Measurements from ENCODE around the gene ARNT2.

Gene ARNT2

DNA sequence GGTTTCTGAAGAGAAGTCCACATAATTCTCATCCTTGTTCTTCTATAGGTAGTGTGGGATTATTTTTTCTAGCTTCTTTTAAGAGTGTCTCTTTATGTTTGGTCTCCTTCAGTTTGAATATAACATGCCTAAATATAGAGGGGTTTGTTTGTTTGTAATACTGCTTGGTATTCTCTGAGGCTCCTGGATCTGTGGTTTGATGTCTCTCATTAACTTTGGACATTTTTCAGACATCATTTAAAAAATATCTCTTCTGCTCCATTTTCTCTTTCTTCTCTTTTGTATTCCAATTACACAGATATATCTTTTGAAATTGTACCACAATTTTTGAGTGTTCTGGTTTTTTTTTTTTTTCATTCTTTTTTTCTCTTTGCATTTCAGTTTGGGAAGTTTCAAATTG, 113.1 kb downstream of the ARNT2 start:
- H3K36me3 ChIP-seq (ENCODE audit: control insufficient read depth in 2 of 2, insufficient read depth in 2 of 2, low read length in 2 of 2): peaks cover 0 to 5% of the 10 kb centered on the region in 2 donors
- H3K27me3 ChIP-seq (ENCODE audit: control insufficient read depth in 1 of 2, insufficient read depth in 2 of 2, low read length in 2 of 2): no peaks in the 10 kb centered on the region
- no peak overlapping the region for H3K27ac ChIP-seq (ENCODE audit: low read length)
- no peak overlapping the region for H3K4me3 ChIP-seq (ENCODE audit: low read length in 2 of 2)
- H3K4me1 ChIP-seq (ENCODE audit: control insufficient read depth, insufficient read depth, low read length): no peaks in the 10 kb centered on the region
- peaks cover 0 to 6% of the 10 kb centered on the region in 2 donors for H3K9me3 ChIP-seq (ENCODE audit: control insufficient read depth in 2 of 2, low read length in 2 of 2)
- no peak overlapping the region for H3K9ac ChIP-seq (ENCODE audit: low read length in 2 of 2)

DNA sequence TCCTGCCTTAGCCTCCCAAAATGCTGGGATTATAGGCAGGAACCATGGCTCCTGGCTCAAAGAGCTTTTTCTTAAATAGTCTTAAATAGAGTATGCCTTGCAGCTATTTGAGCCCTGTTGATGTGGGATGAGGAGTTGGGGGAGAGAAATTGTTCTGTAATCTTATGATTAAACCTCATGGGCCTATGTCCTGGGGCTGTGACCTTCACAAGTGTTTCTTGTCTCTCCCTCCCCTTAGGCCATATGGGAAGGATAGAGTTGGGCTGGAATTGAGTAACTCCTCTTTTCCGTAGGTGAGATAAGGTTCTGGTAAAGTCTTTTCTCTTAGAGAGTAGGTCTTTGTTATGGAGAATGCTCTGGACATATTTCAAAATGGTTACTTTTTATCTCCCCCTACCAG, 114.3 kb downstream of the ARNT2 start:
- Histone ChIP-seq H3K9ac (ENCODE audit: low read length in 2 of 2) (no peak overlapping the region), H3K4me3 (ENCODE audit: low read length in 2 of 2) (no peak overlapping the region), H3K27me3 (ENCODE audit: control insufficient read depth in 1 of 2, insufficient read depth in 2 of 2, low read length in 2 of 2) (no peaks in the 10 kb centered on the region), H3K36me3 (ENCODE audit: control insufficient read depth in 2 of 2, insufficient read depth in 2 of 2, low read length in 2 of 2) (peaks cover 0 to 5% of the 10 kb centered on the region in 2 donors), H3K9me3 (ENCODE audit: control insufficient read depth in 2 of 2, low read length in 2 of 2) (peaks cover 0 to 6% of the 10 kb centered on the region in 2 donors), H3K4me1 (ENCODE audit: control insufficient read depth, insufficient read depth, low read length) (no peaks in the 10 kb centered on the region), H3K27ac (ENCODE audit: low read length) (no peak overlapping the region)

DNA sequence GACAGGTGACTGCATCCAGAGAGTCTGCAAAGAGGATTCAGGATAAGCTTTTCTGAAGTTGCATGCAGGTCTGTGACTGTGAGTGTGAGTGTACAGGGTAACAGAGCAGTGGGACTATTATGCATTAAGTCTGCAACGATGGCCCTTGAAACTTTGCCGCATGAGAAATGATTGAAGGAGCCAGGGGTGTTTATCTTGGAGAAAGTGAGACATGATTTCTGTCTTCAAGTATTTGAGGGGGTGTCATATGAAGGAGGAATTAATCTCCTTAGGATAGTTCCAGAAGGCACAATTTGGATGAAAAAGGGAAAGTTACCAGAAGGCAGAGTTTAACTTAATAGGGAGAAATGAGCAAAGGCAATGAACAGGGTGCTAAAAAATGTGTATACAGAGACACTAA, 119.6 kb downstream of the ARNT2 start:
- H3K4me3 ChIP-seq (ENCODE audit: low read length in 2 of 2): no peak overlapping the region
- no peaks in the 10 kb centered on the region for H3K27me3 ChIP-seq (ENCODE audit: control insufficient read depth in 1 of 2, insufficient read depth in 2 of 2, low read length in 2 of 2)
- H3K9me3 ChIP-seq (ENCODE audit: control insufficient read depth in 2 of 2, low read length in 2 of 2): no peaks in the 10 kb centered on the region
- no peaks in the 10 kb centered on the region for H3K4me1 ChIP-seq (ENCODE audit: control insufficient read depth, insufficient read depth, low read length)
- H3K27ac ChIP-seq (ENCODE audit: low read length): no peak overlapping the region
- peaks cover 0 to 4% of the 10 kb centered on the region in 2 donors for H3K36me3 ChIP-seq (ENCODE audit: control insufficient read depth in 2 of 2, insufficient read depth in 2 of 2, low read length in 2 of 2)
- no peak overlapping the region for H3K9ac ChIP-seq (ENCODE audit: low read length in 2 of 2)

DNA sequence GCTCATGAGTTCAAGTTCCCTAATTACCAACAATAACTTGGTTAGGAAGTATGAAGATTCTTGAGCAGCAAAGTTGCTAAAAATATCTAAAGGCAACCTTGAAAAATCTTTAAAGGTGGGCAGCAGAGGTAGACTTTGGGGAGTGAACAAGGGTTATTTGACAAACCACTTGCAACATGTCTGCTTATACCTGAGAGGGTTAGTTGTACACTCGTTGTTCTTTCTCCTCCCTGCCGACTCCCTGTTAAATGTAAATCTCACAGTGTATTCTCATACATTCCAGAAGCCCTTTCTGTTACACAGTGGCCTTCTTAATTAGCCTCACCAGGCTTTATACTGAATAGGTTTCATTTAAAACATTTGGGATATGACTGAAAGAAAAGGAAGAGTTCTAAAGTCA, 121.7 kb downstream of the ARNT2 start:
- Histone ChIP-seq H3K27ac (ENCODE audit: low read length) (no peak overlapping the region), H3K4me1 (ENCODE audit: control insufficient read depth, insufficient read depth, low read length) (peaks cover 2% of the 10 kb centered on the region), H3K27me3 (ENCODE audit: control insufficient read depth in 1 of 2, insufficient read depth in 2 of 2, low read length in 2 of 2) (no peaks in the 10 kb centered on the region), H3K4me3 (ENCODE audit: low read length in 2 of 2) (no peak overlapping the region), H3K9ac (ENCODE audit: low read length in 2 of 2) (no peak overlapping the region), H3K36me3 (ENCODE audit: control insufficient read depth in 2 of 2, insufficient read depth in 2 of 2, low read length in 2 of 2) (peaks cover 0 to 4% of the 10 kb centered on the region in 2 donors), H3K9me3 (ENCODE audit: control insufficient read depth in 2 of 2, low read length in 2 of 2) (no peaks in the 10 kb centered on the region)

DNA sequence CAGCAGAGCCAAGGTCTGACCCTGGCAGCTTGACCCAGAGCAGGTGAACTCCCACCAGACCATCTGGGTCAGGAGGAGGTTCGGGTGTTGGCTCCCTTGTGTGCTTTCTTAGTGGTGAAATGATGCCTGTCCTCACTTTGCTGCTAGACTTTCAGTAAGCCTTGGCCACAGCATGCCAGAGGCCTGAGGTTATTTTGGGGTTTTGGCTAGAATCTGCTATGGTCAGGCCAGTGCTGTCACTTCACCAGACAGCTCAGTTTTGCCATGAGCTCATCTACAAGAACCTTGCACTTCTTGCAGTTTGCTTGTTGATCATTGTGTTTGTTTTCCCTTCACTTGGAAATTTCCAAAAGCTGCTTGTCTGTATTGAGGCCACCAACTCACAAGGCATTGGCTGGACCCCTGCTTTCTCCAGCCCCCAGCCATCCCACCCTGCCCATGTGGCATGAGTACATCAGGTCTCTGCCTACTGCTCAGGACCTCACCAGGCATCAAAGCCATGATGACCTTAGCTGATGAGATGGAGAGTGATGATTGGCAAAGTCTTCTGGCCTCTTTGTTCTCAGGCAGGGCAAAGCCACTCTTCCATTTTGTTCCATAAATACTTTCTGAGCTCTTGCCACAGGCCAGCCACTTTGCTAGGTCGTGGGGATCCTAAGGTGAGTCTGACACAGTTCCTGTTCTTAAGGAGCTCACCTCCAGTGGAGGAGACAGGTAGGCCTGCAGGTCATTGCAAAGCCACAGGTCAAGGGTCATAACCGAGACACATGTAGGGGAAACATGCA, 122.6 kb downstream of the ARNT2 start:
- no peak overlapping the region for H3K4me3 ChIP-seq (ENCODE audit: low read length in 2 of 2)
- H3K27me3 ChIP-seq (ENCODE audit: control insufficient read depth in 1 of 2, insufficient read depth in 2 of 2, low read length in 2 of 2): no peaks in the 10 kb centered on the region
- no peaks in the 10 kb centered on the region for H3K9me3 ChIP-seq (ENCODE audit: control insufficient read depth in 2 of 2, low read length in 2 of 2)
- H3K9ac ChIP-seq (ENCODE audit: low read length in 2 of 2): no peak overlapping the region
- peaks cover 0 to 4% of the 10 kb centered on the region in 2 donors for H3K36me3 ChIP-seq (ENCODE audit: control insufficient read depth in 2 of 2, insufficient read depth in 2 of 2, low read length in 2 of 2)
- peaks cover 7% of the 10 kb centered on the region for H3K4me1 ChIP-seq (ENCODE audit: control insufficient read depth, insufficient read depth, low read length)
- no peak overlapping the region for H3K27ac ChIP-seq (ENCODE audit: low read length)

DNA sequence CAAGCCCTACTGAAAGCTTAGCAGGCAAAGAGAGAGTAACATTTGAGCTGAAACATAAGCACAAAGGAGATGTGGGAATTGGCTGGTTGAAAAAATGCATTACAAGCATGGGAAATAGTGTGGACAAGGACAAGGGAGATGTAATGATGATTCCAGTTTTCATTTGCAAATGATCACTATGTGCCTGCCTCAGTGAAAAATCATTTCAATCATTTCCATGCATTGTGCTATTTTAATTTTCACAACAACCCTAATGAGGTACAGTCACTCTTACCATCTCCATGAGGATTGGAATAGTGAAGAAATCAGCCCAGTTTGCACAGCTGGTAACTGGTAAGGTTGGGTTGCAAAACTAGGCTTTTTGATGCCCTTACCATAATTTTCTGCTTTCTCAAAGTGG, 123.2 kb downstream of the ARNT2 start:
- no peak overlapping the region for H3K4me3 ChIP-seq (ENCODE audit: low read length in 2 of 2)
- peaks cover 7% of the 10 kb centered on the region for H3K4me1 ChIP-seq (ENCODE audit: control insufficient read depth, insufficient read depth, low read length)
- H3K9me3 ChIP-seq (ENCODE audit: control insufficient read depth in 2 of 2, low read length in 2 of 2): no peaks in the 10 kb centered on the region
- no peak overlapping the region for H3K27ac ChIP-seq (ENCODE audit: low read length)
- no peaks in the 10 kb centered on the region for H3K27me3 ChIP-seq (ENCODE audit: control insufficient read depth in 1 of 2, insufficient read depth in 2 of 2, low read length in 2 of 2)
- no peak overlapping the region for H3K9ac ChIP-seq (ENCODE audit: low read length in 2 of 2)
- peaks cover 0 to 4% of the 10 kb centered on the region in 2 donors for H3K36me3 ChIP-seq (ENCODE audit: control insufficient read depth in 2 of 2, insufficient read depth in 2 of 2, low read length in 2 of 2)

DNA sequence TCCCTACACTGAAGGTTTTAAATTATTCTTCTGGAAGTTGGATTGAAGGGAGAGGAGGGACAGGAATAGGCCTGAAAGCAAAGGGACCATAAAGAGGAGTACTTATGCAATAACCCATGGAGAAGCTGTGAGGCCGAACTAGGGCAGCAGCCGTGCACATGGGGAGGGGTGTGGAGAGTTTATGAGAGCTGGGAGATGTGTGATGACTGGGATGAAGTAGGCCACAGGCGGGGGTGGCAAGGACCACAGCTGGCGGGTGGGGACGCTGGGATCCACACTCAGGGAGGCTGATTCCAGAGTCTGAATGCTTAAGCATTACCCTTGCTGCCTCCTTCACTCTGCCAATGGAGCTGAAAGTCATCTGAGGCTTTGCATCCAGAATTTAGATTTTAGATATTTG, 123.8 kb downstream of the ARNT2 start:
- H3K4me1 ChIP-seq (ENCODE audit: control insufficient read depth, insufficient read depth, low read length): peaks cover 7% of the 10 kb centered on the region
- no peaks in the 10 kb centered on the region for H3K9me3 ChIP-seq (ENCODE audit: control insufficient read depth in 2 of 2, low read length in 2 of 2)
- no peak overlapping the region for H3K9ac ChIP-seq (ENCODE audit: low read length in 2 of 2)
- H3K36me3 ChIP-seq (ENCODE audit: control insufficient read depth in 2 of 2, insufficient read depth in 2 of 2, low read length in 2 of 2): peaks cover 0 to 4% of the 10 kb centered on the region in 2 donors
- H3K4me3 ChIP-seq (ENCODE audit: low read length in 2 of 2): no peak overlapping the region
- H3K27me3 ChIP-seq (ENCODE audit: control insufficient read depth in 1 of 2, insufficient read depth in 2 of 2, low read length in 2 of 2): no peaks in the 10 kb centered on the region
- no peak overlapping the region for H3K27ac ChIP-seq (ENCODE audit: low read length)

DNA sequence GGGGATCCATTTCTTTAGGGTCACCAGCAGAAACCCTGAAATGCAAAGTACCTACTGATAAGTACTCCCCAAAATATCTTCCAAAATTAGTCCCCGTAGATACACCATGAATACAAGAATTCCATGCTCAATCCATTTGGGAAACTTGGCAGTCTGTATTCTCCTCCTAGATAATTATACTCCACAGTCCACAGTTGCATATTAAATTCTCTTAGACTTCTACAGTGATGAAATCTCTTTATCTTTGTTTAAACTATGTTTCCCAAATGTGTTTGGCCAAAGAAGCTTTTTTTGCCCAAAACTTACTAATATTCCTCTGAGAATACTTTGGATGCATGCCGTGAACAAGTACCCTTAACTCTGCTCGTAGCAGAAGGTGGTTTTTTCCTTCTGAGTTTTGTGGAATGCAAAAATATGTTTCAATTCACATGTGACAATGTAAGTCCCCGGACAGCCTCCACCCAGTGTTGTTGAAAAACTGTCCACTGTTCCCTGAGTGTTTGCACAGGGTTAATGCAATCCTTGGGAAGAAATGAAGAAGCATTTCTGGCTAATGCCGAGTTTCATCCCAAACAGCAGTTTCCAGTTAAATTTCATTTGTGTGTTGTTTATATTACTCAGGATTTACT, 126.7 kb downstream of the ARNT2 start:
- Histone ChIP-seq H3K27me3 (ENCODE audit: control insufficient read depth in 1 of 2, insufficient read depth in 2 of 2, low read length in 2 of 2) (no peaks in the 10 kb centered on the region), H3K4me1 (ENCODE audit: control insufficient read depth, insufficient read depth, low read length) (peaks cover 7% of the 10 kb centered on the region), H3K36me3 (ENCODE audit: control insufficient read depth in 2 of 2, insufficient read depth in 2 of 2, low read length in 2 of 2) (peaks cover 0 to 4% of the 10 kb centered on the region in 2 donors), H3K9me3 (ENCODE audit: control insufficient read depth in 2 of 2, low read length in 2 of 2) (no peaks in the 10 kb centered on the region), H3K27ac (ENCODE audit: low read length) (no peak overlapping the region), H3K4me3 (ENCODE audit: low read length in 2 of 2) (no peak overlapping the region), H3K9ac (ENCODE audit: low read length in 2 of 2) (no peak overlapping the region)

DNA sequence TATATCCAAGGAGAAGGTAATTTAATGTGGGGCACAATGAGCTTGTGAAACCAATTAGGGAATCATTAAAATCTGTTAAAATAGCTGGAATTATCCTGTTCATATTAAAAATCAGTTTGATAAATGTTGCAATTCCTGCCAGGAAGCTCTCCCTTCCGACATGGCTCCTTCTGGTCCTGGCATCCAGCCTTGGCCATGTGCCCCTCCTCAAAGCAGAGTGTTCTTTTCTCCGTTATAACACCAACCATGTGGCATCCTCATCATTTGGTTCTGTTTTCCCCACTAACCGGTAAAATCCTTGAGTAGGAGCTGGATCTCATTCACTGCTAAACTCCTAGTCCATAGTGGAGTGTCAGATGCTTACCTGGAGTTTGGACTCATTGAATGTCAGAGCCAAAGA, 127.2 kb downstream of the ARNT2 start:
- no peak overlapping the region for H3K4me3 ChIP-seq (ENCODE audit: low read length in 2 of 2)
- peaks cover 7% of the 10 kb centered on the region for H3K4me1 ChIP-seq (ENCODE audit: control insufficient read depth, insufficient read depth, low read length)
- H3K36me3 ChIP-seq (ENCODE audit: control insufficient read depth in 2 of 2, insufficient read depth in 2 of 2, low read length in 2 of 2): peaks cover 0 to 2% of the 10 kb centered on the region in 2 donors
- H3K27me3 ChIP-seq (ENCODE audit: control insufficient read depth in 1 of 2, insufficient read depth in 2 of 2, low read length in 2 of 2): no peaks in the 10 kb centered on the region
- no peak overlapping the region for H3K9ac ChIP-seq (ENCODE audit: low read length in 2 of 2)
- H3K9me3 ChIP-seq (ENCODE audit: control insufficient read depth in 2 of 2, low read length in 2 of 2): no peaks in the 10 kb centered on the region
- H3K27ac ChIP-seq (ENCODE audit: low read length): no peak overlapping the region

DNA sequence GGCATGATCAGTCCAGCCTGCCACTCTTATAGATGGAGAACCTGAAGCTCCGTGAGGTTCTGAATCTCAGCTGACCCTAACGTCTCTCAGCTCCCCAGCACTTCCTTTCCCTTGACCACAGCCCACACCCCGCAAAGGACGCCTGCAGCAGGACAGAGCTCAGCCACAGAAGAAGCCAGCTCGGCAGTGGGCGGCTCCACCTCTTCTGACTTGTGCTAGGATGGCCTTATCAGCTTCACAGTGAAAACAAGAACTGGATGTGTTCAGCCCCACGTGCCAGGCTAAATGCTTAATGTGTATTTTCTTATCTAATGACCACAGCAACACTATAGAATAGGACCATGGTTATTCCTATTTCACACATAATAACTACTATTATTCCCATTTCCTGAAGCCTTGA, 127.6 kb downstream of the ARNT2 start:
- Histone ChIP-seq H3K4me3 (ENCODE audit: low read length in 2 of 2) (no peak overlapping the region), H3K4me1 (ENCODE audit: control insufficient read depth, insufficient read depth, low read length) (peaks cover 7% of the 10 kb centered on the region), H3K27me3 (ENCODE audit: control insufficient read depth in 1 of 2, insufficient read depth in 2 of 2, low read length in 2 of 2) (no peaks in the 10 kb centered on the region), H3K36me3 (ENCODE audit: control insufficient read depth in 2 of 2, insufficient read depth in 2 of 2, low read length in 2 of 2) (peaks cover 0 to 2% of the 10 kb centered on the region in 2 donors), H3K9me3 (ENCODE audit: control insufficient read depth in 2 of 2, low read length in 2 of 2) (no peaks in the 10 kb centered on the region), H3K27ac (ENCODE audit: low read length) (no peak overlapping the region), H3K9ac (ENCODE audit: low read length in 2 of 2) (no peak overlapping the region)

DNA sequence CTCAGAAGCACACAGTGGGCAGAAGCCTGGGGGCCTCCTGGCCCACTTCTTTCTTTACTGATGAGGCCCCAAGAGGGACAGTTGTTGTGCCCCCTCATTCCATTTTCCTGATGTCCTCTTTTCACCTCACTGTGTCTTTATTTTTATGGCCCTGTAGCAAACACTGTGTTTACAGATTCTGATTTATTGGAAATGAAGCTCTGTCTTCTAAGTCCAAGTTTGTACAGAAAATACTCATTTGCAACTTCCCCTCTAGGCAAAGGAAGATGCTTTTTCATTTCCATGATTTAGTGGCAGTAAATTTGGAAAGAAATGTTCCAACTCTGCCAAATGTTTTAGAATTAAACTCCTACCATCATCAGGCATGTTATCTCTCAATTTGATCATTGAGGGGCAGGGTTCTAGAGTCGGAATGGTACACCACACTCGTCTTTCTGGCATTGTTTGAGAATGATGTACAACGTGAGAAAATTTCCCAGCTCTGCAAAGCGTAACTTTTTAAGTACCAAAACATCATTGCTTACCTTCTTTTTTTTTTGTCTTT, 129.7 kb downstream of the ARNT2 start:
- Histone ChIP-seq H3K4me1 (ENCODE audit: control insufficient read depth, insufficient read depth, low read length) (peaks cover 7% of the 10 kb centered on the region), H3K27ac (ENCODE audit: low read length) (no peak overlapping the region), H3K36me3 (ENCODE audit: control insufficient read depth in 2 of 2, insufficient read depth in 2 of 2, low read length in 2 of 2) (no peaks in the 10 kb centered on the region), H3K4me3 (ENCODE audit: low read length in 2 of 2) (no peak overlapping the region), H3K9ac (ENCODE audit: low read length in 2 of 2) (no peak overlapping the region), H3K9me3 (ENCODE audit: control insufficient read depth in 2 of 2, low read length in 2 of 2) (no peaks in the 10 kb centered on the region), H3K27me3 (ENCODE audit: control insufficient read depth in 1 of 2, insufficient read depth in 2 of 2, low read length in 2 of 2) (no peaks in the 10 kb centered on the region)
